Measurements from ENCODE around the gene RNGTT.
"Not testable (repeated sequence)": the region's sequence is repeated elsewhere in the genome, so short reads cannot be mapped to it uniquely, and the experiment has no call there.

RNGTT gene

DNA sequence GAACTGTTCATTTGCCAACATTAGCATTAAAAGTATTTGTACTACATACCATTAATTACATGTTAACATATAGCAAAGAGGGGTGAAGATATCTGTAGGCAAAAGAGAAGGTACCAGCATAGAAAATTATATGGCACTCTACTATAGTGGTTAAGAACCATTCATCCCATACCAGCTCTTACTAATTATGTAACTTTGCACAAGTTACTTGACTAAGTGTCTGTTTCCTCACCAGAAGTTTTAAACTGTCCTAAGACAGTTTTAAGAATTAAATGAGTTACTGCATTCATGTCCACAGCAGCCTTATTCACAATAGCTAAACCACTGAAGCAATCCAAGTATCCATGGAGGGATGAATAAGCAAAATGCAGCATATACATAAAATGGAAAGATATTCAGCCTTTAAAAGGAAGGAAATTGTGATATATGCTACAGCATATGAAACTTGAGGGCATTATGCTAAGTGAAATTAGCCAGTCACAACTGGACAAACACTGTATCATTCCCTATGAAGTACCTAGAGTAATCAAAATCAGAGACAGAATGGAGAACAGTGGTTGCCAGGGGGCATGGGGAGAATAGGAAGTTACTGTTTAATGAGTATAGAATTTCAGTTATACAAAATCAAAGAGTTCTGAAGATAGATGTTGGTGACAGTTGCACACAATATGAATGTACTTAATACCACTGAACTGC lies 98.9 kb downstream of the RNGTT start:
- DNase-seq, result no peak

- no peak for DNase-seq
Measured at GRCh38 chr6:88860310-88860709, 103.1 kb downstream of the RNGTT start.

DNA sequence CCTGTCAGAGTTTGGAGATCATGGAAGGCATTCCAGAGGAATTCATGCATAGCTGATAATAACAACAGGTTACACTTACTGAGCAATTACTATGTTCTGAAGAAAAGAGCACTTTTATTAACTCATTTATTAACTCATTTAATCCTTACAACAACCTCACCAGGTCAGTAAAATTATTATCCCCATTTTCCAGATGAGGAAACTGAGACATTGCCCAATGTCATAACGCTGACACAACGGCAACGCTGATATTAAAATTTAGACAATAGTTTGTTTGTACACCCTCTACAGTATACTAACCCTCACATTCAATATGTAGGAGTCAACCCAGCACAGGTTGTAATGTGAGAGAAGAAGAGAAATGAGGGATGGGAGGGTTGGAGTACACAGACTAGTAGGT lies 105.0 kb downstream of the RNGTT start:
- DNase-seq, result no peak

DNA sequence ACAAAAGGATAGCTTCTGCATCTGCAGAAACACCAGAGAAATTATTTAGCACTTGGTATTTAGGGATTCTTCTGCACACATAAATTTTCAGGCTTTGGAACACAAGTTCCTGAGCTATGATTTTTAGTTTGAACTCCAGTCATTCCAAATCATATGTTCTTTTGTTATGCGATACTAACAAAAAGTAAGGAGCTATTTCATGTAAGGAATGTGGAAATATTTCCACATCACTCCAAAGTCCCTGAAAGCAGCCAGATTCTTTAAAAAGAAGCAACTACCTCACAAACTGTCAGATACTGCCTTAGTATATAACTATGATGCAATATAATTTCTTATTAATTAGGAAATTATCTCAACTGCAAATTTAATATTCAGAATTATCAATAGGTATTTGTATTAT lies 106.9 kb downstream of the RNGTT start:
- no peak for DNase-seq

DNA sequence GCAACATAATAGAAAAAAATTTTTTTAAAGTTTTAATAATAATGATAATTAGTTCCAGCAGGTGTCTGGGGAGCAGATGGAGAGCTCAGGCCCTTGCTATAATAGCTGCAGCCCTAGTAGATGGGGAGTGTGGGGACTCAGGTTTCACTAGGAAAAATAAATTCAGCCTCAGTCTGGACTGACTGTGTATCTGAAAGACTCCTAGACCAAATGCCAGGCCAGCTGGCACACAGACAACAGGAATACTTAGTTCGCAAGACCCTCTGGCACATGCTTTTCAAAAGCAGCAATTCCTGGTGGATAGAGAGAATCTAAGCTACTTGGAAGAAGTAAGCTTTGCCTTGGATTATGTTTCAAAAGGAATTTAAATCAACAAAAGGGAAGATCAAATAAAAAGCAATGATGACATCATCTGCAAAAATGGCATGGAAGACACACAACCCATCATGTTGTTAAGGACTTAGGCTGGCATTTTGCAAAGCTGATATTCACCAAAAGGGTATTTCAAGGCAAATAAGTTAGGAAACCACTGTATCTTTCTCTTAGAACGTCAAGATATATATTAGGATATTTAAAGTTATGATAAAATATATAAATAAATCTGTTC lies 107.8 kb downstream of the RNGTT start:
- DNase-seq, result no peak

DNA sequence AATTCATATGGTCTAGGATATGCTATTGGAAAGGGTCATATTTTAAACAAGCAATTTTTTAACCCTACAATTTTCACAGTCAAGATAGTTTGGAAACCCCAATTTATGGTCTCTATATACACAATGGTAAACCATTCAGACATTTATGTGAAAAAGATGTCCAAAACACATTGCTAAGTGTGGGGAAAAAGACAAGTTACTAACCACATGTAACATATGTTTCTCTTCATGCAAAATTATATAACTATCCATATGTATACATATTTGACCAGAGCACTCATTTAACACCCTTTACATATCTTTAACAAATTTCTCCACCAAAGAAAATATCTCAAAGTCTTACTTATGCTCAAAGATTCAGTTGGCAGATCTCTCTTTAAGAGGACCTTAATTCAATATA lies 110.6 kb downstream of the RNGTT start:
- no peak for DNase-seq

GRCh38 chr6:88852000-88852399 lies 111.4 kb downstream of the RNGTT start:
- DNase-seq, result no peak

GRCh38 chr6:88848870-88849269 lies 114.5 kb downstream of the RNGTT start:
- DNase-seq, result no peak

GRCh38 chr6:88843040-88843439 lies 120.4 kb downstream of the RNGTT start:
- DNase-seq, result no peak

DNA sequence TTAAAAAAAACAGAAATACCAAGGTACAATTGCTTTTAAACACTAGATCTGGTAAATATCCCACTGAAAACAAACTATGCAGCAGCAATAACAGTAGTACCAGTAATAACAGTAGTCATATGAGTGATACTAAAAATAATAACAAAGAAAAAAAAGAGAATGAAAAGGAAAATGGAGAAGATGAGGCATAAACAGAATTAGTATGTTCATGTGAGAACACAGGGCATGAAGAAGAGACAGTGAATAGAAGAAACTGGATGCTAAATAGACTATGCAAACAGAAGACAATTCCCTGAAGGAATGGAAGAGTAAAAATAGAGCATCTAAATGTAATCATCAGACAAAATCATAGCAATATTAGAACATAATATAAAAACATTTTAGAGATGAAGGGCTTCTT lies 121.1 kb downstream of the RNGTT start:
- DNase-seq, result no peak

- DNase-seq, result peak in 1 of 14 donors; percentile 6
Measured at GRCh38 chr6:88840796-88841539, 122.5 kb downstream of the RNGTT start.

GRCh38 chr6:88840289-88840688 lies 123.1 kb downstream of the RNGTT start:
- DNase-seq, result no peak

- DNase-seq, result no peak
Measured at GRCh38 chr6:88839280-88839679, 124.1 kb downstream of the RNGTT start.

DNA sequence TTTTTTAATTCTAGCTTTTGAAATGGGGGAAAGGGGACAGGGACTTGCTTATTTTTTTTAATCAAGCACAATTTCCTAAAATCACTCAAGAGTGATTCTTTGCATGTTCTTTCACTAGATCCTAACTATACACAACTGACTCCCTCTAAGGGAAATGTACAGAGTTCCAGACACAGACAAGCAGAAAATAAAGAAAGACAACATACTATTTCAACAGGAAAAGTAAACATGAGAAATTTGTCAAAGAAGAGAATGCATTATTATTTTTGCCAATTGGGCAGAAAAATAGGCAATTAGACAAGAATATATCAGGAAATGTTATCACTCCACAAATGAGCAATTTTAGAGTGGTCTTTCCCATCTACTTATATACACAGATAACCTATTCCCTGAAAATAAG lies 128.2 kb downstream of the RNGTT start:
- no peak for DNase-seq

GRCh38 chr6:88833071-88833470 lies 130.3 kb downstream of the RNGTT start:
- not testable (repeated sequence) for DNase-seq

- DNase-seq, result not testable (repeated sequence)
Measured at GRCh38 chr6:88827599-88827998, 135.8 kb downstream of the RNGTT start.

- no peak for DNase-seq
Measured at GRCh38 chr6:88825856-88826255, 137.6 kb downstream of the RNGTT start.

- DNase-seq, result no peak
Measured at GRCh38 chr6:88823998-88824397, 139.4 kb downstream of the RNGTT start.

DNA sequence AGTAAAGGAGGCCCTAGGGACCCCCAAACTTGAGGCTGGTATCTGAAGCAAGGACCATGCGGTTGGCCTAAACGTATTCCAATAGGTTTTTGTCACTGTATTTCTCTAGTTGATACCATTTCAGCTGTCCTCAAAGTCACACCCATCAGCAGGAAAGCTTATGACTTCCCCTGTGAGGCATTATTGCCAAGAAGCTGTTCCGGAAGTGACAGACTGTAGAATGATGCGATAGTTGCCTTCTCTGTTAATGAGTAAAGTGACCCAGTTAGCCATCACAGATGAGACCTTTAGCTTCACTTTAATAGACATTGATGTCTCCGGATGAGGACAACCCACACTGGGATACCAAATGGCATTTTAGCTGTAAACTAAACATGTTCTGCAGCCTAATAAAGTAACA lies 147.9 kb downstream of the RNGTT start:
- DNase-seq, result peak in 1 of 14 donors; percentile 60

- no peak for DNase-seq
Measured at GRCh38 chr6:88814909-88815308, 148.5 kb downstream of the RNGTT start.

GRCh38 chr6:88813045-88813444 lies 150.4 kb downstream of the RNGTT start:
- no peak for DNase-seq

- no peak for DNase-seq
Measured at GRCh38 chr6:88810701-88811100, 152.7 kb downstream of the RNGTT start.

- DNase-seq, result no peak
Measured at GRCh38 chr6:88810089-88810488, 153.3 kb downstream of the RNGTT start.

GRCh38 chr6:88808381-88808780 lies 155.0 kb downstream of the RNGTT start:
- no peak for DNase-seq

Data from C1 segment of cervical spinal cord (tissue), 14 donors.